HG03571 (cell line): ENCODE data around the gene SEMA6A.

ENCODE experiments used
- ATAC-seq: cut with Tn5 transposase; IDR thresholded peaks from one replicate; pipeline ENCODE4 v1.9.1; 2021; ENCODE audit not compliant: unreplicated experiment

Gene SEMA6A

DNA sequence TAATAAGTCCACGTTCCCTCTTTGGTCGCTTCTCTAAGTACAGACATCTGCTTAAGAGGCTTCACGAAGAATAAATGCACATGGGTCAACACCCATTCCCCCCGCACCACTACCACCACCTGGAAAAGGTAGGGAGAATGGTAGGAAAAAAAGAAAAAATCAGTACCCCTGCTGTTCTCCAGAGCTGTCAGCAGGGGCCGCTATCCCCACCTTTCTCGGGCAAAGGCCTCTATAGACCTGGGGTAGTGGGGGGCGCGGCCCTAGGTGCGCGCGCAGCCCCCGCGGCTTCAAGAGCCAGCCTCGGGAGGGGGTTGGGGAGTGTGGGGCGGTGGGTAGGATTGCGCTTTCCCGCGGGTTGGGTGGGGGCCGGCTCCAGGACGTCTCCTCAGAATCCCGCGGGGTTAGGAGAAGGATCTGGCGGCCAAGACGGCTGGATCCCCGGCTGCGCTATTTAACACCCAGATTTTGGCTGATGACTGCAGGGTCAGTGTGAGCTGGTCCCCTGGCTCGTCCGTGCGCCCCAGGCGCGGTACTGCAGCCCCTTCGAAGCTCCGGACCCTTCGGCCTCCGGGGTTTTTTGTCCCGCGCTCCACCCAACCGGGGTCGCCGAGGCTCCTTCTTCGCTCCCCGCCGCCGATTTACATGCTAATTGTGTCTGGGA lies 1.6 kb upstream of the SEMA6A start:
- ATAC-seq, result peak; percentile 35

DNA sequence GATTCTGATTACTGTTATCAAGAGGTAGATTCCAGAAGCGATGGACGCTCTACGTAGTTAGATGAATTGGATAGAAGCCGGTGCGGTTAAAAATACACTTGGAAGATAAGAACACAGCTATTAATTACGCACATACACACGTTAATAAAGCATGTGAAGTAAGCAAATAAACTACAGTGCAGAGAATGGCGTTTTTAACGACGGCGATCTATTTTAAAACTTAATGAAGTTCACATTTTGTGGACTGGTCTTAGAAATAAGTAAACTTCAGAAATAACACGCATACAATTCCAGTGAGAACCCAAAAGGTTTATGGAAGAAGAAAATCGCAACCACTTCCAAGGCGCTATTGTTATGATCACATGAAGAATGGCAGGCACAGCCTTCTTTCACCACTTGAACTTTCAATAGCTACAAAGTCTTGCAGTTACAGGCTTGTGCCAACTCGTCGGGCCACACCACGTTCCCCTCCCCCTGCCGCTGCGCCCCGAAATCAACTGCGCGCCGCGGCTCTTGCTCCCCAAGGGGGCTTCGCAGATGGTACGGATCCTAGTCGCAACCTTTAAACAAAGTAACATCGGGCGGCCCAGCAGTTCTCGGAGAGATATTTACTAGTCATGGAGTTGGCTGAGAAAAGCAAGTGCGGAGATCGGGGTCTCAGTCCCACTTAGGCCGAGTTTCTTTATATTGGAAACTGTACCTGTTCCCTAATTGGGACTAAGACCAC lies 866 bp upstream of the SEMA6A start:
- ATAC-seq, result no peak

DNA sequence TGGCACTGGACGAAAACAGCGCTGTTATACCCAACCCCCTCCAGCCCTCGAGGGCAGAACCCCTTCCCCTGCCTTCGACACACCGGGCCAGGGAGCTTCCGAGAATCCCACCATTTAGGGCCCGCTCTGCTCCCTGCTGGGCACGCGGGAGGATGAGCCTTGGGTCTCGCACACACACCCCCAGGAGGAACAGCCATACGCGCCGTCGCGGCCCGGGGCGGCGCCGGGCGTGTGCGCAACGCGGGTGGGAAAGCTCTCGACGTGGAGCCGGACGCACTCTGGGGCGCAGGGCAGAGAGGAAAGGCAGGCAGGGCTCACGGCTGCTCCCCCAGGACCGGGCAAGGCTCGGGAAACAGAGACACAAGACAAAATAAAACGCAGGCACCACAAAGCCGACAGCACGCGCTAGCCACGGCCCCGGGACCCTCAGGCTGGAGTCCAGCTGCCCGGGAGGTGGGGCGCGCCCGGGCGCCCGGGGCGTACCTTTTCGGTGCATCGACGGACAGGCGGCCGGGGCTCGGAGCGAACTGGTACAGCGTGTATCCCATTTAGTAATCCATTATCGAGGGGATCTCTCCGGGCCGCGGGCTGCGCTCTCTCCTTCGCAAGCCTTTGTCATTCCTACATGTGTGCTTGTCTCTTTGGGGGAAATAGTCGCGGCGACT lies 789 bp downstream of the SEMA6A start:
- no peak for ATAC-seq

DNA sequence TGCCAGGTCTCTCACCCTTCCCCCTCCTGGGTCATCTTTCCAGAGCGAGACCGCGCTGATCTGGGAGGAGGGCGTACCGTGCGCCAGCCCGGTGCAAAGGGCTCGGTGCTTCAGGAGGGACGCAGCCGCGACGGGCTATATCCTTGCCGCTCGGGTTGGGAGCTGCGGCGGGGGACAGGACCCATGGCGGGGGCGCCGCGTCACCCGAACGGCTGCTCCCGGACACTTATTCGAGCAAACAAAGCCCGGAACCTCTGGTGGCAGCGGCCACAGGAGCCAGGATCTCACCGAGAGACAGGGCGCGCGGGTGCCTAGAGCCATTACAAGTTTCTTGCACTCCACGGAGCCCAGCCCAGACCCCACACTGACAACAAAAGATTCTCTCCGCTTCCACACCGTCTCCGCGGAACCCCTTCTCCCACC lies 1.3 kb downstream of the SEMA6A start:
- ATAC-seq, result no peak

DNA sequence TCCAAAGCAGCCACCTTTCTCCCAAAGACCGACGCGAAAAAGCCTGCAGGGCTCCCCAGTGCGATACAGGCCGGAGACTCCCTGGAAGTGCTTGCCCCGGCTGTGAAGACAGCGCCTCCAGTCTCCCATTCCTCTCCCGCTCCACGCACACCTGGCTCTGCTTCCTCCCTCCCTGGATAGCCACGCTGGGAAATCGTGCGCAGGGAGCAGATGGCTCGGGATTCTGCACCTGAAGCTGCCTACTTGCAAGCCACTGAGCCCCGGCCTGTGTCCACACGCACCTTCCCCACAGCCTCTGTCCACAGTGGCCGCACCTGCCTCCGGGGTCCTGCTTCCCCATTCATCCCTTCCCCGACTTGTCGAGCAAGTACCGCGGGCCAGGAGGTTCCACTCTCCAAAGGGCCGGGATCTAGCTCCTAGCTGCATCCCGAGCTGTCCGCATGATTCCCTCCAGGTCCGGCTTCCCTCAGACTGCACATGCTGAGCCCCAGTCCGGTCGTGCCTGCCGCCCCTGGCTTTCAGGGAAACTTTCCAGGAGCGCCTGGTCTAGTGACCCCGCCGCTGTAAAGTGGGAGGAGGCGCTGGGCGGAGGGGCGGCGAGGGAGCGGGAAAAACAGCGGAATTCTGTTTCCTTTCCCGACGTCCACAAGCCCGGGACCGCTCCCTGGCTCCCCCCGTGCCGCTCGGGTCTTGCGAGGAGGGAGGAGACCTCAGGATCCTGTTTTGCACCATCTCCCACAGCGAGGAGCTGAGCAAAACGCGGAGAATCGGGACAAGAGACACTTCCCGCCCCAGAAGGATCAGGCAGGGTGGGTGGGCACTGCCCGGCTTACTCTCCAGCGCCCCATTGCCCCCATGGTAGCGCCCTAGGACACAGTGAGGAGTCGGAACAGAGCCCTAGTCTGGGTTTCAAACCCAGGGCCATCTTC lies 2.0 kb downstream of the SEMA6A start:
- ATAC-seq, result no peak

DNA sequence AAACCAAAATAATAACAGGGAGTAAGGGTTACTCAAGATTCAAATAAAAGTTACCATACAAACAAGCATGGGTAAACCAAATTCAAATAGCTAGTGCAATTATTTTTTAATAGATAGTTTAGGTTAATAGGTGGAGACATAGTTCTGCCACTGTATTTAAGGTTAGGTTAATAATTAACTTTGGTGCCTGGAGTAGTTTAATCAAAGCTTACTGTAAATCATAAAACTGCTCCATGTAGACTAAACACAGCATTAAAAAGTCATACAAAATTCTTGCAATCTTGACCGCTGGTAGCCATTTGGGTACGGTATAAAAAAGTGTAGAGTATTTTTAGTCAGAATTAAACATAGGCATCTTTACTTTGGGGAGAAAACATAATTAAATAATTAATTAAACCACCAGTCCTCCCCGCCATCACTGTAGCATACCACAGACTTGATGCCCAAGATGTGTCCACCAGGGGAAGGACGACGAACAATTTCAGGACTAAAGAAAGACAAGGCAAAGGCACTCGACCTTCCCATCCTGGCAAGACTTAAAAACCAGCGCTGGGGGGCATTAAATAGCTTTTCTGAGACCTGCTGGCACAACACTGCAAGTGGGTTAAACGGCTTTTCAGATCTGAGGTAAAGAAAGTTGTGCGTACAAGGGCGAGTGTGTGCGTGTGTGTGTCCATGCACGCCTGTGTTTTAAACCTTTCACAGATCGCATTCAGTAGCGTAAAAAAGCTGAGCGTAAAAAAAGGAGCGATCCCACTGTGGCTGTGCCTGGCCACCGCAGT lies 2.9 kb downstream of the SEMA6A start:
- ATAC-seq, result no peak

DNA sequence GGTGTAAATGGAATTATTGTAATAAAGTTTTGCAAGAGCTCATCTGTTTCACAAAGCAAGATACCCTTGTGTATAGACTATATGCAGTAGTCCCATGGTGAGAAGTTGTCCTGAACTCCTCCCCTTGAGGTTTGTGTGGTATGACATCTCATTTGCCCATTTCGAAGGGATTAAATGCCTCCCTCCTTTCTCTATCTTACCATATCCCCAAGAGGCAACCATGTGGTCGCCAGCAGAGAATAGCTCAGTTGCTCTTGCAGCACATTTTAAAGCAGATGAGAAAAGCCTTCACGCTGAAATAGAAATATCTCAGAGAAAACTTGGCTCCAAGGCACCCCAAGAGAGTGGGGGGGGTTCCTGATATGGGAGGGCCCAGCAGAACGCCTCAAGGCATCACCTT lies 4.6 kb downstream of the SEMA6A start:
- ATAC-seq, result no peak

DNA sequence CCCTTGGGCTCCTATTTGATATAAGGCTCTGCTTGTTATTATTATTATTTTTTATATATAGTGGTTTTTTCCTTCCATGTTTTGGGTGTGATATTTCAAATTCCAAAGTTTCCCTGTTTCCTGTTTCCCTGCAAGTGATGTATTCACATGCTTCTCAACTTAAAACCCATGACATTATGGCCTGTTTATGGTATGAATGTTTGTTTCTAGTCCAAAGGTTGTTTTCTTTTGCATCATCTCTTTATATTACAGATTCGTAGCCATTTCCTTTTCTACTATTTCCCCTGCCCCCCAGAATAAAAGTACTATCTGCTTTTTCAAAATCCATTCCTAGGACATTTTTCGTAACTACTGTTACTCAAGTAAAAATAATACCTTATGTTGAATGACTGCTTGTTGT lies 7.5 kb downstream of the SEMA6A start:
- no peak for ATAC-seq

DNA sequence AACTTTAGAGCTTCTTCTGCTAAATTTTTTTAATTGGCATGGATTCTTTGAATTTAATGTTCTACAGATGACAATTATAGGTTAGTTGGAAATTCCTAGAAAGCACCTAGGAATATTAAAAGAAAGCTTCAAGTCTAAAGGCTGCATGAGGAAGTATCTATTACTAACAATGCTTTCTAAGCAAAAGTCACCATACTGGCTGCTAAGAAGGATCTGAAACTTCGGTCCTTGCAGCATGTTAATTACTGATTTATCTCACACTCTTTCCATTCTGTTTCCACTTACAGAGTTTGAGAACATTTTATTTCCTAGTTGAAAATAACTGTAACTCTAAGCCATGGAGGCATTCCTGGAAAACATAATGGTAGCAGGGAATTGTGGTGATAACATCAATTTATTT lies 8.4 kb downstream of the SEMA6A start:
- ATAC-seq, result peak; percentile 76

DNA sequence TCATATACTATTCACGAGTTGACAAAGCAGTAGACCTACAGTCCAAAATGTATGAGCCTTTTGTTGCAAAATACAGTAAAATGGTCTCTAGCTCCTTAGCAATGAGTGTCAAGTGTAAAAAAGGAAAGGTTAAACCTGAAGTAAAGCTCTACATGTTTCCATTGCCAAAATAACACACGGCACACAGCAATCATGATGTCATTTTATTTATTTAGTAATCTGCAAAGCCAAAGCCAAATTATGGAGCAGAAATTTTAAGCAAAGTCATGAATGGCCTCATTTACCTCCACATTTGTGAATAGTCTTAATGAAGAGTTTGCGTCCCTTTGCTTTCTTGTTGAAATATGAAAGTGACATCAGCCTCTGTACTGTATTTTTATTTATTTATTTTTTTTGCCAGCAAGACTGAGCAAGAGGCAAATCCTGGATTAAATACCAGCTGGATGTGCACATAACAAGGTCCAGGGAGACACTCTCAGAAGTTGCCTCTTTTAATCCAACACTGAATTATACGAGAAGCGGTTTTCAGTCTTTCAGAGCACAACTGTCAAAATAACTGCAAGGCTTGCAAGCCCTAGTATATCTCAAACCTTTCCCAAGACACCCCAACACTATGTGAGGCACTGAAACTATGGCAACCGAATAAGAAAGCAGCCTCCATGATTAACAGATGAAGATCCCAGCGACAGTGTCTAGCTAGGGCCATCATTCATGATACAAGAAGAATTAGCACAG lies 9.7 kb downstream of the SEMA6A start:
- ATAC-seq, result no peak

DNA sequence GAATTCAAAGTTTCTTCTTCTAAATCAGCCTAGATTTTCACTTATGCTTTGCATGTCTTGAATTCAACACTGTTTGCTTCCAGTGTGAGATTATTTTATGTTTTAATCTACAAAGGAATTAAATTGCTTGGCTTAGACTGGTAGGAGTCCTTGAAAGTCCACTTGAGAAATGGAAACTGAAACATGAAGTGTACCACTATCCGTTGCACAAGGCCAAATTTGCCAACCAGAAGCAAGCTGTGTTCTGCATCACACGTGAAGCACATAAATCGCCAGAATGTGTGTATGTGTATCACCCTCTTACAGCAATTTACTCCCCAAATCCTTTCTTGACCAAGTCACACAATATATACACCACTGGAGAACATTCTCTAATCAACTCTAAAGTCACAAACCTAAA lies 10.3 kb downstream of the SEMA6A start:
- ATAC-seq, result no peak

DNA sequence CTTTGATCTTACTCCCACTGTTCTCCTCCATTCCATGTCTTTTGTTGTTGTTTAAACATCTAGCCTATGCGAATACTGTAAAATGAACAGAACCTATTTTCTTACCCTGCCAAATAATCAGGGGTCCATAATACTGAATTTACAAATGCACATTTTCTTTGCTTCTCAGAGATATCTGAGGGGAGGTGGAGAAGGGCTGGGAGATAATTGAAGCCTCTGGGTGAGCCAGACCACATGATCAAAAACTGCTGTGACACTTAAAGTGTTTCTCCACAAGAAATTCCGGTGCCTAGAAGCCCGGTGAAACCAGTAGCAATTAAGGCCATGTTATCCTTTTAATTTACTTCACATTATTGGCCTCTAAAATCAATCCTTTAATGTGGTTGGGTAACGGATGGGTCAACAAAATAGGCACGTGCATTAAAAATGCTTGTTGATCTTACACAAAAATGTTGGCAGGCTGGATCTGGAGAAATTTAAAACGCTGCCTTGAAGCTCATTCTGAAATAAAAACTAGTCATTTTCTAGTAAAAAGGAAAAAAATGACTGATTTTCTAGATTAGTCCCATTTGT lies 10.8 kb downstream of the SEMA6A start:
- no peak for ATAC-seq

DNA sequence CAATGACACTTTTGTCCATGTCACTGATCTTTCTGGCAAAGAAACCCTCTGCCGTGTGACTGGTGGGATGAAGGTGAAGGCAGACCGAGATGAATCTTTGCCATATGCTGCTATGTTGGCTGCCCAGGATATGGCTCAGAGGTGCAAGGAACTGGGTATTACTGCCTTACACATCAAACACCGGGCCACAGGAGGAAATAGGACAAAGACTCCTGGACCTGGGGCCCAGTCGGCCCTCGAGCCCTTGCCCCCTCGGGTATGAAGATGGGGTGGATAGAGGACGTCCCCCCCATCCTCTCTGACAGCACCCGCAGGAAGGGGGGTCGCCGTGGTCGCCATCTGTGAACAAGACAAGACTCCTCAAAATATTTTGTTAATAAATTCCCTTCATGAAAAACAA lies 12.0 kb downstream of the SEMA6A start:
- ATAC-seq, result no peak

DNA sequence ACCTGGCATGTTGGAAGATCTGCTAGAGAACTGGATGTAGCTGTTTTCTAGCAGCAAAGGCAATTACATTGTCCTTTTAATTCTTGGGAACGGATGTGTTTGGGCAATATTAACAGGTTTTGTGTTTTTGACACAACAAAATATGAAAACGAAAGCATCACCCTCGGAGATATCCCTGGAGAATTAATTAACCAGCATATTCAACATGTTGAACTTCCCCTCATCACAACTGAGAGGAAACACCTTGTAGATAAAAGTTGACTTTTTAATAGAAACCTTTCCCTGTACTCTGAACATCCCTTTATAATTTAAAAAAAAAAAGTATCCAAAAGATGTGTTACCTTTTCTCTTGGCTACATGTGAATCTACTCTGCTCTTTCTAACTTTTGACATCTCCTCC lies 13.0 kb downstream of the SEMA6A start:
- ATAC-seq, result no peak

DNA sequence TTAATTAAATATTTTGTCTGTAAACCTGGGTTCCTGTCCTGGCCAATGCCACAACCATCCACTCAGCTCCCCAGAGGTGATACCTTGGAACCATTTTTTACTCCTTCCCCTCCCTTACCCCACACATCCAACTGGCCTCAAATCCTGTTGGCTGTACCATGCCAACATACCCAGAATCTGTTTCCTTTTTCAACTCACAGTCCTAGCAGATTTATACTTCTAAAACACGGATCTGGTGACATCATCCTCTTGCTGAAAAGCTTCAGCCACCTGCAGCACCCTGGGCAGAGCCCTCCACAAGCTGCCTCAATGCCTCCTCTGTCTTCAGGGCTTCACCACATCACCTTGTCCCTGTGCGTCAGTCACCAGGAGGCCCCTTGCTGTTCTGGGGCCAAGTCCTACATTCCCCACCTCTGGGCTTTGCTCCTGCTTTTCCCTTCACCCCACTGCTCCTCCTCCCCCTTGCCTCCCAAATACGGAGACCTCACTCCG lies 14.9 kb downstream of the SEMA6A start:
- ATAC-seq, result no peak

DNA sequence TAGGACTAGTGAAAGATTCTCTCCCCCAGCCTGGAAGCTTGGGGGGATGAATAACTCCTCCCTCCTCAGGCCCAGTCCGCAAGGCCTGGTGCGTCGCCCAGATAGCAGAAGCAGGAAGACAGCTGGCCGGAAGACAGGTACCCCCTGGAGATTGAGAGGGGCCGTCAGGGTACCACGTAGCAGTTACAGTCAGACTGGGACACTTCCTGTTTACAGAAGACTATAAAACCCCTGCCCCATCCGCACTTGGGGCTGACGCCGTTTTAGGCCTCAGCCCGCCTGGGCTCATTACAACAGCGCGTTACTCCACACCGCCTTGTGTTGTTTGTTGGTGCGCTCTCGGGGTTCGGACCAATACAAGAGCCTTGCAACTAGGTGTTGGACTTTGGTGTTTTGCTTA lies 15.4 kb downstream of the SEMA6A start:
- ATAC-seq, result no peak

DNA sequence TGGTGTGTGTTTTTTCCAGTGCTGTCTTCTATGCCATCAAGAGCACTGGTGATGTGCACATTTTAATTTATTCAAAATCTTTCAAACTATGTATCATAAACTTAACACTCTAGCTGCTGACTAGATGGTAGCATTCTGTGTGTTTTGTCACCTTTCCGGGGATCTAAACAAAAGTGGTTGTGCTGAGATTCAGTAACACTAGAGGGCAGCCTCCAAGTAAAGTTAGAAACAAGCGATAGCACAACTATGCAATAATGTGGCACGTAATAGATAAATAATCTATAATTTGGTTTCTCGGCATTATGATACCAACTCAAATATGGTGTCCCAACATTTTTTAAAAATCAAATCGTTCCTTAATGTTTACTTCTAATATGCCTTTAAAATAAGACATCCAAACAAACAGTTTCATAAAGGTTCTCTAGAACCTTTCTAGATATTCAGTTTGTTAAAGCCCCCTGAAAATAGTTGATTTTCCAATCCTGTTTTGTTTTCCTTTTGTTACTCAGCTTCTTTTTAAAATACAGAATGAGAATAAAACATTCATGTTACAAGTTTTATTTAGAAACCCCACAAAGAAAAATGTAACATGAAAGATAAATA lies 16.9 kb downstream of the SEMA6A start:
- no peak for ATAC-seq

DNA sequence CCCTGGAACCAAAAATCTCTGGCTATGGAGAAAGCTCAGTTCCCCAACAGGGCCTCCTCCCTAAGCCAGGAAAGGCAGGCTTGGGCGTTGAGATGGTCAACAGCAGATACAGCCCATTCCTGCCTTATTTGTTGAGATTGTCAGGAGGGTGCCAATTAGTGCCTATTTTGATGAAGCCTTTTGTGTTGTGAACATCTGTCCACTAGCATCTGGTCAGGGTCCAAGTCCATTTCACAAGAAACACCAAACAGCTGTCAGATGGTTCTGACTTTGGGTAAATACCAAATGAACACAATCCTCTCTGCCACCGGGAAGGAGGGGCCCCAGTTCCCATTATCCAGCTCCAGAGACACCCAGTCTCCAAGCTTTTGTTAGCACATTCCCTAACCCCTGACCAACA lies 19.9 kb downstream of the SEMA6A start:
- no peak for ATAC-seq

DNA sequence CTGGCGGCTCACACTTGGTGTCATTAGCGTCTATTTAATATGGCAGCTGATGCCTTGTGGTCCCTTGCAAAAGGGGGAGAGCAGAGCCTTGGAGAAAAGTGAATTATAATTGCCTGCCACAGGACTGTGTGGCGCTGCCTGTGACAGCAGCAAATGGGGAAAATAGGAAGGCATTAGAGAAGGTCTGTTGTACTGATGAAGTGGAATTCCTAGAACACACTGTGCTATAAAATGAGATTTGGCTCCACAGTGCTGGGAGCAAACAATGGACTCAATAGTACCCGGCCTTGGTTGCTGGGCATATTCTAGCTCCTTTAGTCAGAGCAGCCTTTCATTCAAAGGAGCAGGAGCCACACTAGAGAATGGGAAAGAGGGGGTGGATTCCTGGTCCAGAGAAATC lies 21.3 kb downstream of the SEMA6A start:
- ATAC-seq, result no peak
